ENCODE data around the gene LUZP1.
A peak's percentile ranks its signal among the peaks of the same experiment; 100 is the strongest.
"Not testable (repeated sequence)": the region's sequence is repeated elsewhere in the genome, so short reads cannot be mapped to it uniquely, and the experiment has no call there.

The LUZP1 gene

DNA sequence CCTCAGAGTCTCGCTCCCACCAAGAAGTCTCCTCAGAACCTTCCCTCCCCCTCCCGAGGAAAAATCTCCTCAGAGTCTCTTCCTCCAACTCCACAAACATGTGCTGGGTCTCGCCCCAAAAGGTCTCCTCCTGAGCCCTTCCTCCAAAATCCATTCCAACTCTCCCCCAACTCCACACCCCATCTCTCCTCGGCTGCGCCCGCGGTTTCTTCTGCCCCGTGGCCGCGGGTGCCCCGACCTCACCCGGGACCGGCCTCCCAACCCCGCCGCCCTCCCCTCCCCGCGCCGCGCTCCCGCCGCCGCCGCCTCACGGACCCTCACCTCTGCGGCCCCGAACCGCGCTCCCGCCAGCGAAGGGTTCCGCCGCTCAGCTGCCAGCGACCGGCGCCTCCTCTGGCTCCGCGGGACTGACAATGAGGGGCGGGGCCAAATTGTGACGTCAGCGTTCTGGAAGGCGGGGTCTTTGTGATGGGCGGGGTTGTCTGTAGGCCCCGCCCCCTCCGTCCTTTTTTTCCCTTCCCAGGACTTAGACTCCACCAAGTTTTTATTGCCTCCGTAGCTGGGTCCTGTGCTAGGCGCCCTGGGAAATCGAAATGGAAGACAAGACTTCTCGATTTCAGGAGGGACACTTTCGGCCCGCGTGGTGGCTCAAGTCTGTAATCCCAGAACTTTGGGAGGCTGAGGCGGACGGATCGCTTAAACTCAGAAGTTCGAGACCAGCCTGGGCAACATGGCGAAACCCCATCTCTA is at the start of gene LUZP1:
Gene LUZP1 (minus strand): TSS at position 412 of the 750 bp plus-strand sequence.
- peak; percentile 80 to 86 for DNase-seq

DNA sequence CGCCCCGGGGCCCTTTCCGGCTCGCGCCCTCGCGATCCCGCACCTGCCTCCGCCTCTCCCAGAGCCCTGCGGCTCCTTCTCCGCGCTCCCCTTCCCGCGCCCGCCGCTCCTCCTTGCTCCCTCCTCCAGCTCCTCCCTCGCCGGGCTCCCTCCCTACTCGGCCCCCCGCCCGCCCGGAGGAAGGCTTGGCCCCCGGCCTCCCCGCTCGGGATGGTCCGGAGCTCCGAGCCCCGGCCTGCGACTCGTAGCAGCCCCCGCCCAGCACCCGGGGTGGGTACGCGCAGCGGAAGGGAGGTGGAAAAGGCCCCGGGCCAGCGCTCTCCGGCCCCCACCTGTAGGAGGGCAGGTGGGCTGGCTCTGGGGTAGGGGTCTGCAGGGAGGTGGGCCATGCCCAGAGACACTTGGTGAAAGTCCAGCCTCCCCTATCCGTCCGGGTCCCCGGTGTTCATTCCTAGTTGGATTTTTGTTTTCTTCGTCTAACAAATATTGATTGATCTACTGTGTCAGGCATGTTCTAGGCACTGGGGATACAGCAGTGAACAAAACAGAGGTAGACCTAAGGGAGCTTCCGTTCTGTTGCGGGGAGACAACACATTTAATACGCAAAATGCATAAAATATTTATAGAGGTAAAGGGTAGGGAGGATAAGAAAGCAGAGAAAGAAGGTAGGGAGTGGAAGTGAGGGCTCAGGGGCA is 48.9 kb upstream of the LUZP1 start, which contains the start of gene HTR1D:
Gene HTR1D (minus strand): TSS at position 82 of the 695 bp plus-strand sequence. CDS start 23,283 bp downstream, outside the sequence.
- peak in 1 of 2 experiments; percentile 11 for DNase-seq

DNA sequence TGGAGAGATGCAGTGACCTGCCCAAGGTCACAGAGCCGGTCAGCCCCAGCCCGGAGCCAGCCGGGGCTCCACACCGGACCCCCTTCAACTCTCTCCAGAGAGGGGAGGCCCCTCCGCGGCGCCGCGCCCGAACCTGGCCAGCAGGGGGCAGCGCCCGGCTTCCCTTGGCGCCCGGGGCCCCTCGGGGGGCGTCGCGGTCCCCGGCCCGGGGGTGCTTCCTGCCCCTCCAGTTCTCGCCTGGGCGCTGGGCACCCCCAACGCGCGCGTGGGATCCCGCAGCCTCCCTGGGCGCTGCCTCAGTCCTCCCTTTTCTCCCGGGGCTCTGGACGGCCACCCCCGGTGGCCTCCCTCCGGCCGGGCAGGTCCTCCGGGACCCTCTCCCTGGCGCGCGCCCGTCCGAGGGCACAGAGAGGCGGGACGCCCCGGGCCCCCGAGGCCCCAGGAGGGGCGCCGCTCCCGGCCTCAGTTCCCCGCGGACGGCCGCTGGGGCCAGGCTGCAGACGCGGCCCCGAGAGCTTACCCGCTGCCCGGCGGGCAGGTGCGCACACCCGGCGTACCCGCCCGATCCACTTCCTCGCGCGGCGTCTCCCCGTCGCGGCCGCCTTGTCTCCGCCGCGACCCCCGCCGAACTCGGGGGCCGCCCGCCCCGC is 48.2 kb upstream of the LUZP1 start:
- DNase-seq = peak in 1 of 2 experiments; percentile 48

DNA sequence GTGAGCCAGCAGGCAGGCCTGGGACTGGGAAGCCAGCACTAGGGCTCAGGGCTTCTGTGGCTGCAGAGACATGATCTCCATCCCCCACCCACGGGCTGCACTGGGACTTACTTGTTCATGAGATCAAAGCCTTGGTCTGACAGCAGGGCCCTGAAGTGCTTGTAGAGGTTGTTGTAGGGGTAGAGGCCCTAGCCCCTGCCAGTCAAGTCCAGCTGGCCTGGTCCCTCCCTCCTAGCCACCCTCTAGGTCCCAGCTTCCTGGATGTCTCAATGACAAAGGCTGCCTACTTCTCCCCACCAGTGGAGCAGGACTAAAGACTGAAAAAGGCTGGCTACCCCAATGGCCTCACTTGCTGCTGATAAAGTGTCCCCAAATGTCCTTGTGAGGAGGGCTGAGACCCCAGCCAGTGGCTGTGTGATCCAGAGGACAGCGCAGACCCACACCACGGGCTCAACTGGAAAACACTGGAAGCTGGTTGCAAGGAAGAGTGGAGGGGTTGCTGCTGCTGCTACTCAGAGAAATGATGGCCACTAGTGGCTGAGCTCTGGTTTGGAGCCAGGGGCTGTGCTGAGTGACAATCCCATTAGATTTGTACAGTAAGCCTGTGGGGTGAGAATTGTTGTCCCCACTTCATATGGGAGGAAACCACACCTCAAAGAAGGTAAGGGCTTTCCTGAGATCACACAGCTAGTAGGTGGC is 47.2 kb upstream of the LUZP1 start:
- DNase-seq = no peak

DNA sequence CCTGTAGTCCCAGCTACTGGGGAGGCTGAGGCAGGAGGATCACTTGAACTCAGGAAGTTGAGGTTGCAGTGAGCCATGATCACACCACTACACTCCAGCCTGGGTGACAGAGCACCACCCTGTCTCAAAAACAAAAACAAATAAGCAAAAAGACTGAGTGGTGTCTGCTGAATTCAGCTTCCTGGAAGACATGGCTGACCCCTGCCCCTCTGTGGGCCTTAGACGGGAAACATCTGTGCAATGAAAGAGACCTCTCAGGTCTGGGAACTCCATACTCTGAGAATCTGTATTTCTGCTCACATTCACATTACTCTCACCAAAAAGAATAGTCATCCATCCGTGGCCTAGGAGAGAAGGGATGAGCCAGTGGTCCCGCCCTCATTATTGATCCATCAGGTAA is 46.6 kb upstream of the LUZP1 start:
- no peak for DNase-seq

DNA sequence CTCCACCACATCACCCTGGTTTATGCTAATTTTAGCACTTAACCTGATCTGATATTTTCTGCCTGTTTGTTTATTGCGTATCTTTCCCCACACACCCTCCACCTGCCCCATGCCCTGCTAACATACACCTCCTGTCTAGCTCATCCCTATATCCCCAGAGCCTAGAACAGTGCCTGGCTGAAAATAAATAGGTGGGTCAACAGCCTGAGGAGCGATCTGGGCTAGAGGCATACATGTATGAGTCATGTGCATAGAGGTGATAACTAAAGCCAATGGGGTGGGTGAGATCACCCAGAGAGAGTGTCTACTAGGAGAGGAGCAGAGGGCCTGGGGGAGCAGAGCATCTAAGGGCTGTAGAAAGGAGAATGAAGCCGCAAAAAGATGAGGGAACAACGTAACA is 46.0 kb upstream of the LUZP1 start:
- DNase-seq = no peak

DNA sequence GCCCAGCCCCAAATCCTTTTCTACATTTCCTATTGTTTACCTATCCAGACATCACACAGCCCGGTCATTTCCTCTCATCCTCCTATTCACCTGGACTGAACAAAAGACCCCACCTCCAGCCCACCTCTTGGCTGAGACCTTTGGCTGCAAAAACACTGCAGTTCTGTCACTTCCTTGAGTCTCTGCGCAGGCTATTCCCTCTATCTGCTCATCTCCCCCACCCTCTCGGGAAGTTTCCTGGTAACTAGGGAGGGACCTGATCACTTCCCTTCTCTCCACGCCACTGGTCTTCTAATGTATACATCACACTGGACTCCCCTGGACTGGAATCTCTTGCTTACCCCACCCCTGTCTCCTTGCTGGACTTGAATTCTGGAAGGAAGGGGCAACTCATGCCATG is 43.3 kb upstream of the LUZP1 start:
- DNase-seq = no peak

DNA sequence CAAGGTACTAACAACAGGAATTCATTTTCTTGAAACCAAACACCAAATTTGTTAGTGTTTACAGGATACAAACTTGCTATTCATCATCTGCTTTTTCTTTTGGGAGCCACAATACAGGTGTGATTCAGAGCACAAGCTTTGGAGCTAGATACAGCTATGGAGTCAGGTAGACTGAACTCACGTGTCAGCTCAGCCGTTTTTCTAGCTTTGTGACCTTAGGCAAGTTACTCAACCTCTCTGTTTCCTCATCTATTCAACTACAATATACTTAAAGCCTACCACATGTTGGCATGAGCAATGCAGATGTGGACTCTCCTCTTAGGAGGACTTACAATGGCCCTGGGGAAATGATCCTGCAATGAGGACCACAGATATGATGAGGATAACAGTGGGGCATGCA is 42.3 kb upstream of the LUZP1 start:
- no peak for DNase-seq

DNA sequence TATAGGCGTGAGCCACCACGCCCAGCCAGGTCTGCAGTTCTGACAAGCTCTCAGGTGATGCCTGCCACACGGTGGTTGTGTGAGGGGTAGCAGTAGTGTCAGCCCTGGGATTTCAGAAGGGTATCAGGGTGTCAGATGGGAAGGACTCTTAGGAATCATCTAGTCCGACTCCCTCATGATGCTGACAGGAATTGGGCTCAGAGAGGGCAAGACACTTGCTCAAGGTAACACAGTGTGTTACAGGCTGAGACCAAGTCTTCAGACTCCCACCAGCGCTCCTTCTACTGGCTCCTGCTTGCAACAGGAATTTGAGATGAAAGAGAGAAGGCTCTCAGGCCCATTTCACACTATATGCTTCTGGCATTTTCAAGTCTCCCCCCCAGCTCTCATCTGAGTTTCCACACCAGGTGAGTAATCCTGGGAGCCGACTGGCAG is 41.7 kb upstream of the LUZP1 start:
- no peak for DNase-seq

DNA sequence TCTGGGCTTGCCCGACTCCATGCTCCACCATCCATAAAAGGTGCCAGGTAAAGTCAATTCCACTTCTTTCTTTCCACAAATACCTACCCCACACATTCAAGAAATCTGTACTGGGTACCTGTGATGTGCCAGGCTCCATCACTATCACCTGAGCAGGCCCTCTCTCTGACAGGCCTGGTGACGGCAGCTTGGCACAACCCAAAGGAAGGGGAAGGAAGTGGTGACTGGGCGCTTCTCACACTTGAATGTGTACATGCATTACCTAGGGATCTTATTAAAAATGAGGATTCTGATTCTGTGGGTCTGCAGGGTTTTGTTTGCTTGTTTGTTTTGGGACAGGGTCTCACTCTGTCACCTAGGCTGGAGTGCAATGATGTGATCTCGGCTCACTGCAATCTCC is 41.1 kb upstream of the LUZP1 start:
- DNase-seq = no peak

DNA sequence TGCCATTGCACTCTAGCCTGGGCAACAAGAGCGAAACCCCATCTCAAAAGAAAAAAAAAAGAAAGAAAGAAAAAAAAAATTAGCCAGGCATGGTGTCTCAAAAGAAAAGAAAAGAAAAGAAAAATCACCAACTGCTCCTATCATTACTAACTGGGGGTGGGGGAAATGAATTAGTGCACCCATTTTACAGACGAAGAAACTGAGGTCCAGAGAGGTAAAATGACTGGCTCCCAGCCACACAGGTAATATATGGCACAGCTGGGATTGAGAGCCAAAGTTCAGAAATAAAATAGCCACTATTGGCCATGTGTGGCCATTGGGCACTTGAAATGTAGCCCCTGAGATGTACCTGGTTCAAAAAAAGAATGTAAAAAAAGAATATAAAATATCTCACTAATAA is 39.9 kb upstream of the LUZP1 start:
- DNase-seq = no peak

DNA sequence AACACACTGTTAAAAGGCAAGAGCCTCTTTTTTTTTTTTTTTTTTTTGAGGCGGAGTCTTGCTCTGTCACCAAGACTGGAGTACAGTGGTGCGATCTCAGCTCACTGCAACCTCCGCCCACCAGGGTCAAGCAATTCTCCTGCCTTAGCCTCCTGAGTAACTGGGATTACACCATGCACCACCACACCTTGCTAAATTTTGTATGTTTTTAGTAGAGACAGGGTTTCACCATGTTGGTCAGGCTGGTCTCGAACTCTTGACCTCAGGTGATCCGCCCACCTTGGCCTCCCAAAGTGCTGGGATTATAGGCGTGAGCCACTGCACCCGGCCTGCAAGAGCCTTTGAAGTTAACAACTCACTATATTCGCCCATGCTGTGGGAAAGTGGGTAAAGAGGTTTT is 39.1 kb upstream of the LUZP1 start:
- not testable (repeated sequence) for DNase-seq

DNA sequence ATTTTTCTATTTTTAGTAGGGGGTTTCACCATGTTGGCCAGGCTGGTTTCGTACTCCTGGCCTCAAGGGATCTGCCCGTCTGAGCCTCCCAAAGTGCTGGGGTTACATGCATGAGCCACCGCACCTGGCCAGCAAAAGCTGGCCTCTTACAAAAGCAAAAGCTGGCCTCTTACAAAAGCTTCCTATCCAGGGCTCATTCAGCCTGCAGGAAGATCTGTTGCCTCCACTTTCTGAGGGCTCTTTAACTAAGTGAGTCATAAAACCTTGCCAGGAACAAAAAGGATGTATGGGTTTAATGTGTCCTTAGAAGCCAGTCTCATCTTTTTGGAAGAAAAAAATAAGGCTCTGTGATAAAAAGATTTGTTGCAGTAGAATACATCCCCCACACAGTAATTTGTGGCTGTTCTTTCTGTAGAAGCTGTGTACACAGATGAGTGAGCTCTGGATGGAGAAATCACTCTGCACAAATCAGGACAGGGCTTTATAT is 33.6 kb upstream of the LUZP1 start:
- no peak for DNase-seq

DNA sequence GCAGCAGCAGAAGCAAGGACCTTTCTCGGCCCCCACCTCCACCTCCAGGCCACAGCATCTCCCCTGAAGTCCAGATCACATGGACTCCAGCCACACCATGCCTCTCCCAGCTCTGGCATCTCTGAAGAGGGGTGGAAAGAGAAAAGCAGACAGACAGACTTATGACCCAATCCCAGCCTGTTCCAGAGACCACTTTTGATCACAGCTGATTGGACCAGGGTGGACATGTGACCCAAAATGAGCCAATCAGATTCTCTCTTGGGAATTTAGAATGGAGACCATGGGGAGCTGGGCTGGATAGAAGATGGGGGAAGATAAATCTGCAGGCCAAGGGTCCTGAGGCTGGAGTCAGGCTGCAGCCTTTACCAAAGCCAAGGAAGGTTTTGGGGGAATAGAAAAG is 32.2 kb upstream of the LUZP1 start:
- DNase-seq = no peak

DNA sequence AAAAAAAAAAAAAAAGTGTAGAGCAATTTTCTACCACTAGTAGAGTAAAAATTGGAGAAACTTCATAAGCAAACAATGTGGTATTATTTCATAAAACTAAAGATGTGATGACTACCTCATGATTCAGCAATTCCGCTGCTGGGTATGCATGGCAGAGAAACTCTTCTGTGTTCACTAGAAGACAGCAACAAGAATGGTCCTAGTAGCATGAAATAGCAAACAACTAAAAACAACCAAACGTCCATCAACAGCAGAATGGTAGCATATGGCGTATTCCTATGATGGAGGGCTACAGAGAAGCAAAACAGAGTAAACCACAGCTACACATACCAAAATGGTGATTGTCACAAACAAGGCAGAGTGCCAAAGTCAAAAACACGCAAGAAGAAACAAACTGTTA is 29.7 kb upstream of the LUZP1 start:
- no peak for DNase-seq

DNA sequence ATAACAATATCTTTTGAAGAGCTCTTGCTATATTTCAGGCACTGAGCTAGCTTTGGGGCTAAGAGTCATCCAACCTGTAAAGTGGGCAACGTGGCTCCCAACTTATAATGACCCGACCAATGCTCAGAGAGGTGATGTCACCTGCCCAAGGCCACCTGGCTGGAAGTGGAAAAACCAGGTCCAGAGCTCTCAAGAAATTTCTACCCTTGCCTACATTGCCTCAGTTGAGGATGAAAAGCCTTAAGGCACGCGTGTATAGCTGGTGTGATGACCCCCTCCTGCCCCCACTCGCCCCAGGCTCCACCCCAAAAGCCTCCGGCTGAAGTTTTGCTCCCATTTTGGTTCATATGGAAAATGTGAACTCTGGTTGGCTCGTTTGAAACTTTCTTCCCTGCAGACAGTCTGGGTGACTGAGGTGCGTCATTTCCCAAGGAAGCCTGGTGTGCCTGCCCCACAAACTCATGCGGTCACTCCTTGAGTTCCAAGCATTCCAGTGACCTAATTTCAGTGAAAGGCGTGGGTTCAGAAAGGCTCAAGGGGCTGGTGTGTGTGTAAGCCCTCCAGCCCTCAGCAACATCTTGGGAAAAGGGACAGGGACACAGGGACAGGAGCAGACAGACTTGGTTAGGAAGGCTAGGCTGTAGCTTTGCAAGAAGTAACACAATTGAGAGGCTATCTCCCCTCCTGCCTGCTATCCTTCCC is 28.1 kb upstream of the LUZP1 start:
- no peak for DNase-seq

DNA sequence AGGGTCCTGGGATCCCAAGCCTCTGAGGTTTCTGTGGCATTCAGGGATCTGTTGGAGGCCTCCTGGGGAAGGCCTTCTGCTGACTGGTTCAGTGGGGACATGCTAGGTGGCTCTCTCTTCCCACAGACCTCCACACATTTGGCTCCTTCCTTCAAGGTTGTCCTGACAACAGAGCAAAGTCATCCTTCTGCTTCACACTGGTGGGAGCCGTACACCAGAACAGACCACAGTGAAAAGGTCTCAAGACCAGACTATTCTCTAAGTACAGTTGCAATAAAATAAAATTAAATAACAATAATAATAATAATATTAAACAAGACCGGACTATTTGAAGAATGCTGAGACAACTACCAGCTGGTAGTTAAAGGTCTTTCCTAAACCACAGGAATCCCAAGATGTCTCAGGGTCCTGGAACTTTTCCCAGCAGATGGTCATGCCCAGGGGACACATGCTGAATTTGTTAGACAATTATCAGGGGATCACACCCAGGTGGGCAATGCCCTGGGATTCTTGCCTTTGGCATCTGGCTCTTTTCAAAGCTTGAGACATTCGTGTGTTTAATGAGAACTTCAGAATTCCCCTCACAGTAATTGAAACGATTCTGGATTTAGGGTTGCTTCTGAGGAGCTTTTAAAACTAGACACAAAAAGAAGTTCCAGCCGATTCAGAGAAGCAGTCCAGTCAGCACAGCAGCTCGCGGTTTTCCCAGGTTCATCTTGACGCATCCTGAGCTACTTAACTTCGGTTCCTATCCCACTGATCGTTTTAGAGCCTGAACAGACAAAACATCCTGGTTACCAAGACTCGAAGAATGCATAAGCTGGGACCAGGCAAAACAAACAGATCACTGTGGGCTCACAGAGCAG is 25.7 kb upstream of the LUZP1 start:
- DNase-seq = no peak

DNA sequence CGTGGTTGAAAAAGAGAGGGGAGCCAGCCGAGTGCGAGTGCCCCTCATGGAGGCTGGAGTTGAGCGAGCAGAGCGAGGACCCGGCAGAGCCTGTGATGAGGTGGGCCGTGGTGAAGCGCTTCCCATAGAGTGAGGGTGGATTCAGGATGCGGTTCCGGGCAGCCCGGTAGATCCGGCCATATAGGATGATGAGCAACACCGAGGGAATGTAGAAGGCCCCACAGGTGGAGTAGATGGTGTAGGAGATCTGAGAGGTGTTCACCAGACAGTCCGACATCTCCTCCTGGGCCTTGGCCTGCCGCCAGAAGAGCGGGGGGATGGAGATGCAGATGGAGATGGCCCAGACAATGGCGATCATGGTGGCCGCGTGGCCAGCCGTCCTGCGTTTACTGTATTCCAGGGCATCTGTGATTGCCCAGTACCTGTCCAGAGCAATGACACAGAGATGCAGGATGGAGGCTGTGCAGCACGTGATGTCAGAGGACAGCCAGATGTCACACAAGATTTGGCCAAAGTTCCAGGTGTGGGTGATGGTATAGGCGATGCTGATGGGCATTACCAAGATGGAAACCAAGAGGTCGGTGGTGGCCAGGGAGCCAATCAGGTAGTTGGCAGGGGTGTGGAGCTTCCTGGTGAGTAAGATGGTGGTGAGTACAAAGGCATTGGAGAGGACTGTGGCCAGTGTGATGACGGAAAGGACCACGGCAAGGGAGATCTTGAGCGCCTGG is 24.9 kb upstream of the LUZP1 start:
- DNase-seq = no peak

DNA sequence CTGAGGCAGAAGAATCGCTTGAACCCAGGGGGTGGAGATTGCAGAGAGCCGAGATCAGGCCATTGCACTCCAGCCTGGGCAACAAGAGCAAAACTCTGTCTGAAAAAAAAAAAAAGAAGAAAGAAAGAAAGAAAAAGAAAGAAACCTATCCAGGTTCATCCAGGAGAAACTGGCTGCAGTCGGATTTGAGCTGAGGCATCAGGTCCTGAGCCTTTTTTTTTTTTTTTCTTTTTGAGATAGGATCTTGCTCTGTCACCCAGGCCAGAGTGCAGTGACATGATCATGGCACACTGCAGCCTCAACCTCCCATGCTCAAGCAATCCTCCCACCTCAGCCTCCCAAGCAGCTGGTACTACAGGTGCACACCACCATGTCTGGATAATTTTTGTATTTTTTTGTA is 22.5 kb upstream of the LUZP1 start:
- DNase-seq = no peak

DNA sequence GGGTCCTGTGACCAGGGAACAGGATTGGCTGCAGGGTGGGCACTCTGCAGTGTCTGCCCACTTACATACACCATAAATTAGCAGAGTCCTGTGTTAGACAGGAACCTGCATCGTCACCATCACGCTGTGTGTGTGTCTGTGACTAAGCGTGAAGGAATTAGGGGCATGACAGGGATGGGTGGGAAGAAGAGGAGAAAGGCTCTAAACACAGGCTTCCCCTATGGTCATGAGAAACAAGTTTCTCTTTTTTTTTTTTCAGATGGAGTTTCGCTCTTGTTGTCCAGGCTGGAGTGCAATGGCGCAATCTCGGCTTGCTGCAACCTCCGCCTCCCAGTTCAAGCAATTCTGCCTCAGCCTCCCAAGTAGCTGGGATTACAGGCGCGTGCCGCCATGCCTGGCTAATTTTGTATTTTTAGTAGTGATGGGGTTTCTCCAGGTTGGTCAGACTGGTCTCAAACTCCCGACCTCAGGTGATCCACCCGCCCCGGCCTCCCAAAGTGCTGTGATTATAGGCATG is 20.3 kb upstream of the LUZP1 start:
- DNase-seq = not testable (repeated sequence)
